HepG2 (cell line): Measurements from ENCODE around the gene MYL12B. TPM values are rescaled to one million over a fixed set of nuclear protein-coding genes. Genes with fewer than 3 reads are reported as not detected.

ENCODE experiments used
- ATAC-seq: fragments of 200-7000 bp; cut with Tn5 transposase; 3 replicates; pipeline ENCODE4 v1.9.1; 2020; ENCODE audit warnings: mild to moderate bottlenecking, moderate library complexity
- BruUV-seq: library from RNA; stranded (reverse); fragments of 400-500 nt; replicated peaks from 2 replicates; lab custom pipeline; 2021; lab: Mats Ljungman, UMichigan
- CTCF ChIA-PET: fragments of 300-600 bp; formaldehyde crosslinking; extraction: SDS; loops from one replicate; lab custom pipeline; 2021; ENCODE audit warnings: low total read pairs, inconsistent platforms, low intra/inter-chr PET ratio; lab: Yijun Ruan, JAX
- POLR2A ChIA-PET: fragments of 350-600 bp; sonication (Branson Sonifier 250); formaldehyde crosslinking; loops from one replicate; lab custom pipeline; 2020; ENCODE audit warnings: antibody characterized with exemption, inconsistent platforms; lab: Yijun Ruan, JAX
- DNase-seq: peaks from one replicate; pipeline ENCODE4 v3.0.0-alpha.2; 2015; ENCODE audit warnings: low spot score
- FAIRE-seq: peaks from 3 replicates; lab custom pipeline; 2011; peaks lifted over from hg19 to GRCh38; lab: Jason Lieb, UNC
- H2AFZ ChIP-seq: one replicate; pipeline ENCODE4 v1.6.1; 2011; ENCODE audit warnings: low read length, inconsistent platforms
- H3K27ac ChIP-seq: fragments of 300-600 bp; 3 replicates; pipeline ENCODE4 v1.8.0; 2011; ENCODE audit warnings: mixed run types, mild to moderate bottlenecking, mixed read lengths, low read length, inconsistent platforms; ENCODE audit not compliant: insufficient read depth; ENCODE audit errors: extremely low read length
- H3K27me3 ChIP-seq, 2 experiments: fragments of 200-600 bp in 1 of 2; 2 replicates in 1 of 2; 3 replicates in 1 of 2; pipeline versions ENCODE4 v1.6.0 to v1.8.0; 2011; ENCODE audit warnings: low read length in 2 of 2, mild to moderate bottlenecking in 2 of 2, moderate library complexity in 2 of 2, inconsistent platforms in 1 of 2; ENCODE audit not compliant: insufficient read depth in 2 of 2, control insufficient read depth in 1 of 2
- H3K36me3 ChIP-seq, 2 experiments: fragments of 200-600 bp in 1 of 2; replicated peaks in 1 of 2; 2 replicates in 1 of 2; 3 replicates in 1 of 2; pipeline versions ENCODE4 v1.5.1 to v1.8.0; 2011; ENCODE audit warnings: low read length in 2 of 2, inconsistent platforms in 1 of 2; ENCODE audit not compliant: insufficient read depth in 2 of 2, control insufficient read depth in 1 of 2
- H3K4me1 ChIP-seq: 2 replicates; pipeline ENCODE4 v1.5.1; 2012; ENCODE audit warnings: low read length, inconsistent platforms; ENCODE audit not compliant: insufficient read depth
- H3K4me2 ChIP-seq: 2 replicates; pipeline ENCODE4 v1.6.0; 2011; ENCODE audit warnings: low read depth, low read length, inconsistent platforms
- H3K4me3 ChIP-seq, 3 experiments: fragments of 200-600 bp in 1 of 3; sonication (generic), shearing (Covaris generic) in 1 of 3; replicated peaks in 1 of 3; 2 replicates each; pipeline ENCODE4 v1.5.1; 2011 to 2016; ENCODE audit warnings: low read length in 3 of 3, inconsistent platforms in 2 of 3, low read depth in 2 of 3, mild to moderate bottlenecking in 2 of 3, control low read depth in 1 of 3, mixed read lengths in 1 of 3; ENCODE audit not compliant: insufficient read depth in 1 of 3
- H3K79me2 ChIP-seq: one replicate; pipeline ENCODE4 v1.6.1; 2011; ENCODE audit warnings: low read length, inconsistent platforms; ENCODE audit not compliant: insufficient read depth
- H3K9ac ChIP-seq: 2 replicates; pipeline ENCODE4 v1.6.0; 2011; ENCODE audit warnings: mild to moderate bottlenecking, low read depth, low read length, inconsistent platforms; ENCODE audit not compliant: insufficient read depth
- H3K9me3 ChIP-seq: 2 replicates; pipeline ENCODE4 v1.5.1; 2012; ENCODE audit warnings: mild to moderate bottlenecking, low read length
- H4K20me1 ChIP-seq: 2 replicates; pipeline ENCODE4 v1.6.0; 2011; ENCODE audit warnings: inconsistent platforms, mild to moderate bottlenecking, low read length, moderate library complexity; ENCODE audit not compliant: insufficient read depth
- ARNT ChIP-seq: fragments of 450-650 bp; IDR thresholded peaks from 2 replicates; pipeline ENCODE4 v1.6.1; 2017
- CAMTA2 ChIP-seq: sonication (generic); formaldehyde crosslinking; IDR thresholded peaks from 2 replicates; pipeline ENCODE4 v1.4.0; 2020; ENCODE audit warnings: mild to moderate bottlenecking, missing genetic modification reagents, borderline replicate concordance
- HNRNPH1 ChIP-seq: fragments of 200-400 bp; formaldehyde crosslinking; optimal IDR thresholded peaks from 2 replicates; pipeline ENCODE3; 2017; ENCODE audit warnings: mild to moderate bottlenecking, low read depth, low read length
- HOXA3 ChIP-seq: sonication (generic); formaldehyde crosslinking; IDR thresholded peaks from 2 replicates; pipeline ENCODE4 v1.5.0; 2020; ENCODE audit warnings: missing genetic modification reagents
- KAT2B ChIP-seq: fragments of 150-350 bp; IDR thresholded peaks from 2 replicates; pipeline ENCODE4 v1.6.1; 2014; ENCODE audit warnings: low read depth, low read length, borderline replicate concordance
- KDM6A ChIP-seq: IDR thresholded peaks from 2 replicates; pipeline ENCODE4 v1.6.1; 2016; ENCODE audit warnings: low read depth
- MIXL1 ChIP-seq: IDR thresholded peaks from 2 replicates; pipeline ENCODE4 v1.6.1; 2016
- RAD21 ChIP-seq: fragments of 450-650 bp; formaldehyde crosslinking; IDR thresholded peaks from 2 replicates; pipeline ENCODE4 v1.5.0; 2020; ENCODE audit warnings: mild to moderate bottlenecking
- SCMH1 ChIP-seq: sonication (generic); formaldehyde crosslinking; IDR thresholded peaks from 2 replicates; pipeline ENCODE4 v1.9.0; 2021; ENCODE audit warnings: missing genetic modification reagents, mild to moderate bottlenecking, borderline replicate concordance
- SMAD1 ChIP-seq: sonication (generic); formaldehyde crosslinking; IDR thresholded peaks from 2 replicates; pipeline ENCODE4 v1.4.0; 2020; ENCODE audit warnings: missing genetic modification reagents, low read depth, mild to moderate bottlenecking, borderline replicate concordance
- WIZ ChIP-seq: sonication (generic); formaldehyde crosslinking; IDR thresholded peaks from 2 replicates; pipeline ENCODE4 v1.5.1; 2020; ENCODE audit warnings: mild to moderate bottlenecking, missing genetic modification reagents
- ZEB1 ChIP-seq: IDR thresholded peaks from 2 replicates; pipeline ENCODE4 v1.6.1; 2012; ENCODE audit warnings: mild to moderate bottlenecking, low read depth, inconsistent platforms; ENCODE audit not compliant: insufficient replicate concordance
- ZNF121 ChIP-seq: sonication (generic); formaldehyde crosslinking; IDR thresholded peaks from 2 replicates; pipeline ENCODE4 v1.5.0; 2020; ENCODE audit warnings: mild to moderate bottlenecking, missing genetic modification reagents
- ZNF337 ChIP-seq: sonication (generic); formaldehyde crosslinking; IDR thresholded peaks from 2 replicates; pipeline ENCODE4 v1.5.1; 2020; ENCODE audit warnings: missing genetic modification reagents, low read depth, mild to moderate bottlenecking, borderline replicate concordance
- WGBS: methylation state at CpG from one replicate; pipeline ENCODE4 v1.1.6; 2017; ENCODE audit warnings: low lambda C conversion rate; 5-methylcytosine and 5-hydroxymethylcytosine counted together
- in situ Hi-C: cut with HindIII; loops from 2 replicates; pipeline ENCODE4 v1.10.0; 2017; ENCODE audit warnings: low pct_unique_long_range_greater_than_20kb; ENCODE audit not compliant: extremely low pct_ligation_motif_present
- intact Hi-C: fragments of 100-400 bp; cut with micrococcal nuclease; formaldehyde crosslinking; loops from one replicate; pipeline ENCODE4 v1.10.0; 2022; ENCODE audit not compliant: unreplicated experiment
- polyA plus RNA-seq, 8 experiments: library from polyadenylated mRNA; depleted of rRNA in 3 of 8; stranded (reverse) in 7 of 8; unstranded in 1 of 8; fragments of >200 nt; fragmentation: Illumina TruSeq in 4 of 8; extraction: Trizol in 4 of 8; gene quantifications; 2 replicates each; pipeline versions ENCODE4 v1.2.1 to v1.2.3, GENCODE V29; 2011 to 2016; ENCODE audit warnings: low read depth in 4 of 8, missing spikeins in 1 of 8, mixed read lengths in 1 of 8; ENCODE audit not compliant: insufficient read depth in 1 of 8
- total RNA-seq, 5 experiments: library from RNA; depleted of rRNA; stranded (reverse); fragments of >200 nt; fragmentation: Illumina TruSeq; extraction: Trizol; gene quantifications; 2 replicates each; pipeline ENCODE4 v1.2.3, GENCODE V29; 2016; ENCODE audit warnings: low read depth in 1 of 5
- TF ChIP-seq, protein P1 (sequence below): sonication (generic); formaldehyde crosslinking; IDR thresholded peaks from 2 replicates; pipeline ENCODE4 v1.8.1; 2023; ENCODE audit warnings: mild to moderate bottlenecking, inconsistent platforms, moderate library complexity, missing genetic modification reagents, borderline replicate concordance
- TF ChIP-seq, protein P2 (sequence below): fragments of 450-650 bp; IDR thresholded peaks from 2 replicates; pipeline ENCODE4 v1.6.1; 2017
- TF ChIP-seq, protein P3 (sequence below): sonication (generic); formaldehyde crosslinking; conservative IDR thresholded peaks from 2 replicates; pipeline ENCODE4 v1.8.0; 2022; ENCODE audit warnings: mild to moderate bottlenecking, moderate library complexity, missing genetic modification reagents

The MYL12B gene
- total and polyA plus RNA-seq, 2 of the 13 experiments (the other 11 are each of a cell fraction or from before 2014, with no cell fraction given), result 265 to 340 TPM

DNA sequence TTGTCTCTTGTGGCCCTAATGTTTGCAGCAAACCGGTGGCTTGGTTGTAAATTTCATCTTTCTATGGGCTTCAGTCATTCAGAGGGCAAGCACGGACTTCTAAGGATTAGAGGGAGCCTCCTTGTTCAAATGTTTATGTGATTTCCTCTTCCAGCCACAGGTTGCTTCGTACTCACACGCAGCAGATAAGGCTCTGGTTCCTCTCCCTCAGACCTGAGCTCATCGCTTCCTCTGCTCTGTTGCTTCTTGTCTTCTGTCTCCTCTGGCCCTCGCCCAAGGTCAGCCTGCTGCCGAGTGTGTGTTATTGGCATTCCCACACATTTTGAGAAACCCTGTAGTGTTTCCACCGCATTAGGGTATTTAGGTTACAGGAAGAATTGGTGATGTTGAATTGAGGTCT, 44.0 kb downstream of the MYL12B start:
- WGBS, result 22% methylated on average over 8 of the region's 8 CpGs
- Histone ChIP-seq H3K9me3 (no peaks in the 10 kb centered on the region), H2AFZ (no peak overlapping the region), H3K4me3 (no peak overlapping the region), H3K79me2 (no peaks in the 10 kb centered on the region), H4K20me1 (no peaks in the 10 kb centered on the region), H3K4me1 (no peaks in the 10 kb centered on the region), H3K4me2 (no peak overlapping the region), H3K36me3 (no peaks in the 10 kb centered on the region), H3K9ac (no peak overlapping the region), H3K27me3 (peaks cover 1 to 5% of the 10 kb centered on the region in 2 experiments; a peak in 3 of 5 replicates), H3K27ac (no peak overlapping the region)
- DNase-seq (no peak), ATAC-seq (no peak), FAIRE-seq (no peak)
- POLR2A ChIA-PET, result no interaction called here
- CTCF ChIA-PET, result no interaction called here
- intact Hi-C loops, result no loop called here
- TF ChIP-seq, protein P1, sequence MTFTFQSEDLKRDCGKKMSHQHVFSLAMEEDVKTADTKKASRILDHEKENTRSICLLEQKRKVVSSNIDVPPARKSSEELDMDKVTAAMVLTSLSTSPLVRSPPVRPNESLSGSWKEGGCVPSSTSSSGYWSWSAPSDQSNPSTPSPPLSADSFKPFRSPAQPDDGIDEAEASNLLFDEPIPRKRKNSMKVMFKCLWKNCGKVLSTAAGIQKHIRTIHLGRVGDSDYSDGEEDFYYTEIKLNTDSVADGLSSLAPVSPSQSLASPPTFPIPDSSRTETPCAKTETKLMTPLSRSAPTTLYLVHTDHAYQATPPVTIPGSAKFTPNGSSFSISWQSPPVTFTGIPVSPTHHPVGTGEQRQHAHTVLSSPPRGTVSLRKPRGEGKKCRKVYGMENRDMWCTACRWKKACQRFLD, result no peak
- no peak for TF ChIP-seq SCMH1
- TF ChIP-seq, protein P2, sequence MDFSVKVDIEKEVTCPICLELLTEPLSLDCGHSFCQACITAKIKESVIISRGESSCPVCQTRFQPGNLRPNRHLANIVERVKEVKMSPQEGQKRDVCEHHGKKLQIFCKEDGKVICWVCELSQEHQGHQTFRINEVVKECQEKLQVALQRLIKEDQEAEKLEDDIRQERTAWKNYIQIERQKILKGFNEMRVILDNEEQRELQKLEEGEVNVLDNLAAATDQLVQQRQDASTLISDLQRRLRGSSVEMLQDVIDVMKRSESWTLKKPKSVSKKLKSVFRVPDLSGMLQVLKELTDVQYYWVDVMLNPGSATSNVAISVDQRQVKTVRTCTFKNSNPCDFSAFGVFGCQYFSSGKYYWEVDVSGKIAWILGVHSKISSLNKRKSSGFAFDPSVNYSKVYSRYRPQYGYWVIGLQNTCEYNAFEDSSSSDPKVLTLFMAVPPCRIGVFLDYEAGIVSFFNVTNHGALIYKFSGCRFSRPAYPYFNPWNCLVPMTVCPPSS, result no peak
- in situ Hi-C loops, result no loop called here
- BruUV-seq, result no TSS peak

DNA sequence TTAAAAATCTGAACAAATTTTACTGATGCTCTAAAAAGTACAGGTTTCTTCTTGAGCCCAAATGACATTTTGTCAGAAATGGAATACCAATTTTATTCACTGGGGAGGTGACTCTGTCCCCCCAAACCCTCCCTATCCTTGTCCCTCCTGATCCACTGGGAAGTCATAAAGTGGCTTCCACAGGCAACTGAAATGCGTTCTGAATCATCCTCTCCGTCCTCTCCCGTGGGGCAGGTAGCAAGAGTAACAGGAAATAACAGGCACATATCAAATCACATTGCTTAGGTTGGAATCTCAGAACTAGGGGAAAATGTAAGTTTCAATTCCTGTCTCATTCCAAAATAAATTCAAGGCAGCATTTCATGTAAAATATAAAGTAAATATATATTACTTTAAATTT, 44.5 kb downstream of the MYL12B start:
- H3K4me1 ChIP-seq, result no peaks in the 10 kb centered on the region
- H2AFZ ChIP-seq, result no peak overlapping the region
- no peak overlapping the region for H3K27ac ChIP-seq
- POLR2A ChIA-PET, result no interaction called here
- no peaks in the 10 kb centered on the region for H3K79me2 ChIP-seq
- WGBS, result 17% methylated on average over 3 of the region's 3 CpGs
- DNase-seq, result no peak
- no peak for ATAC-seq
- H3K9ac ChIP-seq, result no peak overlapping the region
- no peak for FAIRE-seq
- CTCF ChIA-PET, result no interaction called here
- peaks cover 1 to 5% of the 10 kb centered on the region in 2 experiments; a peak in 3 of 5 replicates for H3K27me3 ChIP-seq
- in situ Hi-C loops (no loop called here), intact Hi-C loops (no loop called here)
- H3K4me2 ChIP-seq, result no peak overlapping the region
- H3K36me3 ChIP-seq, result no peaks in the 10 kb centered on the region
- no peaks in the 10 kb centered on the region for H3K9me3 ChIP-seq
- H3K4me3 ChIP-seq, result no peak overlapping the region
- BruUV-seq, result no TSS peak
- no peaks in the 10 kb centered on the region for H4K20me1 ChIP-seq
- TF ChIP-seq KDM6A (CRISPR knock-in tag) (no peak), ARNT (no peak), MIXL1 (no peak), HOXA3 (CRISPR knock-in tag) (no peak), ZEB1 (no peak), ZNF121 (CRISPR knock-in tag) (no peak), RAD21 (CRISPR knock-in tag) (no peak), ZNF337 (CRISPR knock-in tag) (no peak), WIZ (no peak), CAMTA2 (CRISPR knock-in tag) (no peak), SMAD1 (CRISPR knock-in tag) (no peak), KAT2B (no peak), HNRNPH1 (no peak)
- TF ChIP-seq, protein P3, sequence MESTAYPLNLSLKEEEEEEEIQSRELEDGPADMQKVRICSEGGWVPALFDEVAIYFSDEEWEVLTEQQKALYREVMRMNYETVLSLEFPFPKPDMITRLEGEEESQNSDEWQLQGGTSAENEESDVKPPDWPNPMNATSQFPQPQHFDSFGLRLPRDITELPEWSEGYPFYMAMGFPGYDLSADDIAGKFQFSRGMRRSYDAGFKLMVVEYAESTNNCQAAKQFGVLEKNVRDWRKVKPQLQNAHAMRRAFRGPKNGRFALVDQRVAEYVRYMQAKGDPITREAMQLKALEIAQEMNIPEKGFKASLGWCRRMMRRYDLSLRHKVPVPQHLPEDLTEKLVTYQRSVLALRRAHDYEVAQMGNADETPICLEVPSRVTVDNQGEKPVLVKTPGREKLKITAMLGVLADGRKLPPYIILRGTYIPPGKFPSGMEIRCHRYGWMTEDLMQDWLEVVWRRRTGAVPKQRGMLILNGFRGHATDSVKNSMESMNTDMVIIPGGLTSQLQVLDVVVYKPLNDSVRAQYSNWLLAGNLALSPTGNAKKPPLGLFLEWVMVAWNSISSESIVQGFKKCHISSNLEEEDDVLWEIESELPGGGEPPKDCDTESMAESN, result no peak
